Limb (tissue), 2 donors: Measurements from ENCODE around the gene ARIH2.

Experiments used
- DNase-seq, 2 donors: peaks; one replicate each; pipeline ENCODE4 v3.0.0-alpha.2; 2016; ENCODE audit errors: extremely low spot score in 2 of 2

The ARIH2 gene

DNA sequence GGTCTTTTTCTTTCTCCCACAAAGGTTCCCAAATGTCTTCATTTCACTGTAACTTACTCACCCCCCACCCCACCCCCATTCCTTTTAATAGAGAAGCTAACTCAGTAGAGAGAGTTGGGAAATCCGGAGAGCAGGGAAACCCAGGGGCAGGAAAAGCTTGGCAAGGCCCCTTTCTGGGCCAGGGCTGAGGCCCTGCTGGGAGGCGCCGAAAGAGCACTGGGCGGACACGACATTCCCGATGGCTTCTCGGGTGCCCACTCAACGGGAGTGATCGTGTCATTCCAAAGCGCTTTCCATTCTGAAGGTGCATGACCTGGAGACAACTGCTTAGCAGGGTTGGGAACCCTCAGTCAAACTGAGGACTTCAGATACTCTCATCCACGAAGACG, 101.3 kb downstream of the ARIH2 start:
- DNase-seq, result no peak

DNA sequence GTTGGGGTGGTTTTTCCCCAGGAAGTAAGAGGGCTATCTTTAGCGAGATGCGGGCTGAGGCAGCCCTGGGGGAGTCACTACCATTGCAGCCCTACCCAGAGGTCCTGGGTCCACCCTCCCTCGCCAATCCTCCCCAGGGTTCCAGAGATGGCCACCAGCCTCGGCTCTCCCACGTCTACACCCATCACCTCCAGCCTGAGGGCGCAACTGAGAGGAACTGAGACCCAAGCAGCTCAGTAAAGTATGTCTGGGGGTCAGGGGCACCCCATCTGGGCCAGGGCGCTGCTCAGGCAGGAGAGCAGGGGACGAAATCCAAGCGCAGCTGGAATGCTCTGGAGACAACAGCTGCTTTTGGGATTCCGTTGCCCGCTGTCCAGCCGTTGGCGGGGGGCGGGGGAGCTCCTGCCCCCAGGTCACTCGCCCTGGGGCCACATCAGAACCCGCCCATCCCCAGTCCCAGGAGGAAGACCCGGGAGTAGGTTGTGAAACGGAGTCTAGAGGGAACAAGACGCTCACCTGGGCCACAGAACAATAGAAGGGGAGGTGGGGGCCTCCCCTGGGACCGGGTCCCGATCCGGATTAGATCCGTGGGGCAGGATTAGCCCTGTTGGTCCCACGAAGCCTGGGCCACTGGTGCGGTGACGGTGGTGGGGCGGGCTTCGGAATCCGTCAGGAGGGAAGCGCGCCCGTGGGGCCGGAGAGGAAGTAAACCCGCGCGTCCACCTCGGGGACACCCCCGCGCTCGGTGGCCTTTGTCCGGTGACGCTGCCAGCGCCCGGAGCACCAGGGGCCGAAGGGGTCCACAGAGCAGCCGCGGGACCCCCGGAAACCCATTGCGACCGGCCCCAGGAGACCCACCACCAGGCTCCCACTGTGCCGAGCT, 101.9 kb downstream of the ARIH2 start:
- DNase-seq, result peak in 1 of 2 donors; percentile 64

DNA sequence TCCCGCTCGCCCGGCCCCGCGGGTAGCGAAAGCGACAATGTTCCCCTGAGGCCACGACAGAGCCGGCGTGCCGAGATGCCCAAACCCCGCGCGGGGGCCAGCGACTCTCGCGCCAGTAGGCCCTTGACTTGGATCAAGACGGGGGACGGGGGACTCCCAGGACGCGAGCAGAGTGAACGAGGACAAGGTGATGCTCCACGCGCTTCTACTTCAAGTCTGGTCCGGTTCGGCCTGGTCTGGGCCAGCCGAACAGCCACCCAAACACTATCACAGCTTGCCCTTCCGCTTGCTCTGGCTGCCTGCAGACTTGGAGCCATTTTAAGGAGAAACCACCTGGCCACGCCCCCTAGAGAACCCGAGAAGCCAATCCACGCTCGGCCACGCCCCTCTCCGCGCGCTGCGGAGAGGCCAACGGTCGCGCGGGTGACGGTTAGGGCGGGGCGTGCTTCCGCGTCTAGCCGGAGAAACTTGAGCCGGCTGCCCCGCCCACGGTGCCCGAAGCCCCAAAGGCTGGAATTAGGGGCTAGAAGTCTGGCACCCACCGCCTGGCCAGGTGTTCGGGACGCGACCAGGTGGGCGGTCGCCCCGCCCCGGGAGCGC, 102.7 kb downstream of the ARIH2 start:
- peak; percentile 97 to 99 for DNase-seq

- peak; percentile 86 to 97 for DNase-seq
Observed at GRCh38 chr3:49021813-49022687, 103.4 kb downstream of the ARIH2 start, which contains the start of gene NDUFAF3. TSS of gene NDUFAF3 (plus strand) at chr3:49022121. CDS start at chr3:49022145, 24 bp downstream.

DNA sequence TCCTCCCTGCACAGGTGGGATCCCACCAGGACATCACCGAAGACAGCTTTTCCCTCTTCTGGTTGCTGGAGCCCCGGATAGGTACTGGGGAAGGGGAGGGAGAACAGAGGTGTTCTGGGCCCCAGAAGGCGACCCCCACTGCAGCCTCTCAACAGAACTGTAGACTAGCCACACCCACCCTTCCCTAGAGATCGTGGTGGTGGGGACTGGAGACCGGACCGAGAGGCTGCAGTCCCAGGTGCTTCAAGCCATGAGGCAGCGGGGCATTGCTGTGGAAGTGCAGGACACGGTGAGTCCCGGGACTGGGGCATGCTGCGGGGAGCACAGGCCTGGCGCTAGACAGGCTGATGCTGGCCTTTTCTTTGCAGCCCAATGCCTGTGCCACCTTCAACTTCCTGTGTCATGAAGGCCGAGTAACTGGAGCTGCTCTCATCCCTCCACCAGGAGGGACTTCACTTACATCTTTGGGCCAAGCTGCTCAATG, 104.1 kb downstream of the ARIH2 start:
- DNase-seq, result no peak

- DNase-seq, result no peak
Observed at GRCh38 chr3:49023775-49024174, 105.1 kb downstream of the ARIH2 start.

DNA sequence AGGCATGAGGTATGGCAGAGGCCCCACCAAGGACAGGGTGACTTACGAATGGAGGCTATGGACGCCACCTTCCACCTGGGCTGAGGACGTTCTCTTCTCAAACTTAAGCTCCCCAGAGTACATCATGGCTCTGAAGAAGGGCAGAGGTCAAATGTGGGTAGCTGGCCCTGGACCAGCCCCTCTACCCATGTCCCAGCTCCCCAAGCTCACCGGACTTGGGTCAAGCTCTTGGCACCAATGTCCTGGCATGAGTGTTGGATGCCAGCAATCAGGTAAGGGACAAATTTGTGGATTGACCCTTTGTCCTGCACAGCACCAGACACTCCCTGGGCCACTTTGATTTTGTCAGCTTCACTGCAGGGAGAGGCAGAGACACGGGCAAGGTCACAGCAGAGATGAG, 105.8 kb downstream of the ARIH2 start:
- no peak for DNase-seq

DNA sequence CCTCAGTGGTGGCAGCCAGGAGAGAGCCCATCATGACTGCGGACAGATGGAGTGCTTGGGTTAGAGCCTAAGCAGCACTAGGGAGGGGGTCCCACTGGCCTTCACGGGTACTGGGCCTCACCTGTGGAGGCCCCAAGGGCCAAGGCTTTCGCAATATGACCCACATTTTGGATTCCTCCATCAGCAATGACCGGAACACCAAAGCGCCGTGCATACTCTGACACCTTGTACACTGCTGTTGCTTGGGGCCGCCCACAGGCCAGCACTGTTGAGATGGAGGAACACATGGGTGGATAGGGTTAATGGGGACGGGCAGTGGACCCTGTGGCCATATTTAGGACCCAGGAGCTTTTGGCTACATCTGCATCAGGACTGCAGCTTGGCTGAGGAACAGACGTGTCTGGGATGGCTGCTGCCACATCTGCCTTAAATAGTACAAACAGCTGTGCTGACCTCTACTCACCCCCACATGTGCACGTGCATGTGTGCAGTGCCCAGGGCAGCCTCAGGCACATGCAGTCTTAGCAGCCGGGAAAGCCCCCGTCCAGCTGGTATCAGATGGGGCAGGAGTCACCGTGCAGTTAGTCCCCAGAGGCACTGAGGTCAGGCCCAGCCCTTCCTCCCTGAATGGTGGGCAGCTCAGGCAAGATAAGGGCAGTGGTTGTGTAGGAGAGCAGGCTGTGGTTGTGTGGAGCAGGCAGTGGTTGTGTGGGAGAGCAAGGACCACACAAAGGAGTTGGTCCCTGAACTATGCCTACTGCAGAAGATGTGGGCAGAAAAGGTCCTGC, 106.6 kb downstream of the ARIH2 start:
- DNase-seq, result no peak

- DNase-seq, result no peak
Observed at GRCh38 chr3:49025793-49026520, 107.3 kb downstream of the ARIH2 start.

DNA sequence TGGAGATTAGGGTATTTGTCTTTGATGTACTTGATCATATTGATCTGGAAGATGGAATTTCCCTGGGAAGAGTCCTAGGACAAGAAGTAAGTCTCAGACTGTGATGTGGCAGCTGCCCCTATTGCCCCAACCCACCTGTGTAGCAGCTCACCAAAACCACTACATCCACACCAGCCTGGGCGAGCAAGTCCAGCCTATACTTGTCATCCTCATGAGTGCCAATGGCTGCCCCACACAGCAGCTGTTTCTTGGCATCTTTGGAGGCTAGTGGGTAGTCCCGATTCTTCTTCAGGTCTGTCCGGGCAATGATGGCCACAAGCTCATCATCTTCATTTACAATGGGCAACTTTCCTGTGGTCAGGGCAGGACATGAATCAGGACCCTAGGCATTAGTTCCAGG, 107.9 kb downstream of the ARIH2 start:
- no peak for DNase-seq

GRCh38 chr3:49027634-49028033, 109.0 kb downstream of the ARIH2 start:
- no peak for DNase-seq

GRCh38 chr3:49028298-49028672, 109.6 kb downstream of the ARIH2 start:
- no peak for DNase-seq

DNA sequence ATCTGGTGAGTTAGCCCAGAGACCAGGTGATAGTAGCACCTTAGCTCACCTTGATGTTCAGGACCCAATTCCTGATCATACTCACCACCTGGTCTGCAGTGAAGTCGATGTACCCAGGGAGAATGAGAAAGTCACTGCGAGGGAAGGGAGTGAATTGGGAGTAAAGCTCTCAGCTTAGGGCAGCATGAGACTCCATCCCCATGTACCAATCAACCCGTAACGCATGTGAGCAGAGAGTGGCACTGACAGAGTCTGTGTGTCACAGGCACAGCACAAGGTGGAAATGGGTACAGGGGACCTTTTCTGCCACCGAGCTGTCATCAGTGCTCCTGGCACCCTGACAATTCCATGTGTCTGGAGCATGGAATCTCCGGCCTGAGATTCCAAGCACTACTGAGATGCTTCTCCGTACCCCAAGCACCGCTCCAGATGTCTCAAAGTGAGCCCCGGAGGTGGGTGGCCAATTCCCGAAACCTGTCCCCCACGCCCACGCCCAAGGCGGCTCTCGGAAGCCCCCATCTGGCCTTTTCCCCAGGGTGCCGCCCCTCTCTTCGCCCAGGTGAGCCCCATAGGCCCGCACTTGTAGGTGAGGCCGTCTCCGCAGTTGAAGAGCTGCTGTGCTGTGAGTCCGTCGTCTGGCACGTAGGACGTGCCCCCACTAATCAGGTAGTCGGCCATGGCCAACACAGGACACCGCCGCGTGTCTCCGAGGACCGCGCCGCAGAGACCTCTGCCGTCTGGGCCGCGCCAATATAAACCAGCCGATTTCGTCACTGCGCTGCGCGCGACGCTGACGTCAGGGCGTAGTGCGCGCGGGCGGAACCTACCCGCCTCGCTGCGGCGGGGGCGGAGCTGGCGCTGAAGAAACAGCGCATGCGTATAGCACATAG, 110.3 kb downstream of the ARIH2 start, which contains the start of gene IMPDH2:
Gene IMPDH2 (minus strand): TSS at position 726 of the 890 bp plus-strand sequence. CDS start 48 bp downstream, at position 678.
- DNase-seq, result peak; percentile 95

DNA sequence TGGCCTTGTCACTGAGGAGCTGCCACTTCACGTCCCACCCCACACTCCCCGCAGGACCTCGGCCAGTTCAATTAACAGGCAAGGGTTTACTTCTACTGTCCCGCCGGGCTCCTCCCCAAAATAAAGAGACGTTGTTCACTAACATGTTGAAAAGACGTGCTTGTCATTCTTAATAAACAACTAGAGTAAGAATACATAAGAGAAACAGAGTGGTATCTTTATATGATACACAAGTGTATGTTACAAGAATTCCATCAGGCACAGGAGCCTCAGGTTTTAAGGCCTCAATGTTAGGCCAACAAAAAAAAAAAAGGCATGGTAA, 110.9 kb downstream of the ARIH2 start:
- DNase-seq, result no peak

- DNase-seq, result no peak
Observed at GRCh38 chr3:49030321-49030720, 111.7 kb downstream of the ARIH2 start.

- no peak for DNase-seq
Observed at GRCh38 chr3:49032646-49033304, 114.1 kb downstream of the ARIH2 start.

- DNase-seq, result no peak
Observed at GRCh38 chr3:49034650-49035049, 116.0 kb downstream of the ARIH2 start.

DNA sequence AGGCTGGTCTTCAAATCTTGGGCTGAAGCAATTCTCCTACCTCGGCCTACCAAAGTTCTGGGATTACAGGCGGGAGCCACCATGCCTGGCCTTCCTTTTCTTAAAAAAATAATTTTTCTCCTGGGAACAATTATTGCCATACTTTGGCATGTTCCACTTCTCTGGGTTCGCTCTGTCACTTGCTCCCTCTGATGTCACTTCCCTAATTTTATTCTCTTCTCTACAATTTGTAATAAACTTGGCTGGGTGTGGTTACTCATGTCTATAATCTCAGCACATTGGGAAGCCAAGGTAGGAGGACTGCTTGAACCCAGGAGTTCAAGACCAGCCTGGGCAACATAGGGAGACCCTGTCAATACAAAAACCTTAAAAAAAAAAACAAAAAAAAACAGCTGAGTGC, 116.6 kb downstream of the ARIH2 start:
- no peak for DNase-seq
